Suppressor macrophage treated with lipopolysaccharide for 1 hour (primary cell): ENCODE measurements around the gene ST13.
"Not testable (repeated sequence)": the region's sequence is repeated elsewhere in the genome, so short reads cannot be mapped to it uniquely, and the experiment has no call there.

Source experiments
- DNase-seq, 3 donors: peaks; one replicate each; pipeline ENCODE4 v3.0.0-alpha.2; 2020 to 2022

The ST13 gene

GRCh38 chr22:40834619-40835018 is 21.8 kb downstream of the ST13 start:
- no peak for DNase-seq

- DNase-seq = no peak
Observed at GRCh38 chr22:40829131-40829530, 27.3 kb downstream of the ST13 start.

- DNase-seq = no peak
Observed at GRCh38 chr22:40826984-40827741, 29.3 kb downstream of the ST13 start.

DNA sequence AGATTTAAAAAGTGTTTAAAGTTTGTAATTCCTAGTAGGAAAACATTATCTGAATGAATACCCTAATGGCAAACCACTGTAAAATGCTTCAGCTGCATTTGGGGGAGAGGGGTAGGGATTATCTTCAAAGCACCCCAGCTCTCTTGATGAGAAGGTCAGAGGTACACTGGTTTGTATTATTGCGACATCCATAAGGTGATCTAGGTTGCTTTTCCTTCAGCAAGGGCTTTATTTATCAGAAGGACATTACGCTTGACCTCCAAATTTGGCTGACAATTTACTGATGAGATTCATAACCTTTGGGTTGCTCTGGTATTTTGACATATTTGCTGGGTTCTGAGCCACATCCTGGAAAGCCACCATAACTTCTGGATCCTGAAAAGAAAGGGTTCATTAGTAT is 30.1 kb downstream of the ST13 start:
- DNase-seq = not testable (repeated sequence)

- no peak for DNase-seq
Observed at GRCh38 chr22:40823426-40823825, 33.0 kb downstream of the ST13 start.

- DNase-seq = peak; percentile 14 to 42 (median 24)
Observed at GRCh38 chr22:40819599-40820140, 36.8 kb downstream of the ST13 start.

DNA sequence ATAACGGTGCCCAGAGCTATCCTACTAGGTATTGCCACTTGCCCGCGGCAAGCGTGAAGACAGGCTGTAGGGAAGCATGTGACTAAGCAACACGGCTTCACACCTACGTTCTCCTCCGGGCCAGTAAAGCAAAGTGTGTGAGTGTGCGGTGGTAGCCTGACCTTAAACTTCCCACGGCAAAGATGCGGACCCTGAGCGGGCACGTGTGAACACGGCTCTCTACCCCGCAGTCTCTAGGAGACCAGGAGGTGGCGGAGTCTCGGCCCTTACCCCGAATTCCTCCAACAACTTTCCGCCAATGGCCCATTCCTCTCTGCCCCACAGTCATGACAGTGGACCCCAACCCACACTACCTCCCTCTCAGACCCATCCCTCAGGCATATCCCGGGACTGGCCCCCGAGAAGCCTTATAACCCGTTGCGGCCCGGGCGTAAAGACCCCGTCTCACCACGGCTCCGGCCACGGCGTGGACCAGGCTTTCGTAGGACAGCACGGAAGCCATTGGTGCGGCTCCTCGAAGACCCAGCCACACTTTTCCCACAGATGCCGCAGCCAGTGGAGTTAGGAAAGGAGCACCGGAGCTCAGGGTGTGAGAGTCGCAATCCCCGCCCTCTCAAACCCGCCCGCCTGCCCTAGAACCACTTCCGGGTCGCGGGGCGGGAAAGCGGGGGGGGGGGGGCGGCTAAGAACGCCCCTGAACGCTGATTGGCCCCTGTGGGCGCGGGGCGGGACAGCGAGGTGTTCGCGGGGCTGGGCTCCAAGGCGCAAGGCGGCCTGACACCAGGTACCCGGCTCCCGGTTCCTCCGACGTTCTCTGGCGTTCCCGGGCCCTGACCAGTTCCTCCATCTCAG is 37.5 kb downstream of the ST13 start, which contains the start of gene SLC25A17:
TSS of gene SLC25A17 (minus strand) at position 600 of the 852 bp plus-strand sequence. CDS start at position 502, 98 bp downstream.
- peak; percentile 85 to 95 (median 92) for DNase-seq

DNA sequence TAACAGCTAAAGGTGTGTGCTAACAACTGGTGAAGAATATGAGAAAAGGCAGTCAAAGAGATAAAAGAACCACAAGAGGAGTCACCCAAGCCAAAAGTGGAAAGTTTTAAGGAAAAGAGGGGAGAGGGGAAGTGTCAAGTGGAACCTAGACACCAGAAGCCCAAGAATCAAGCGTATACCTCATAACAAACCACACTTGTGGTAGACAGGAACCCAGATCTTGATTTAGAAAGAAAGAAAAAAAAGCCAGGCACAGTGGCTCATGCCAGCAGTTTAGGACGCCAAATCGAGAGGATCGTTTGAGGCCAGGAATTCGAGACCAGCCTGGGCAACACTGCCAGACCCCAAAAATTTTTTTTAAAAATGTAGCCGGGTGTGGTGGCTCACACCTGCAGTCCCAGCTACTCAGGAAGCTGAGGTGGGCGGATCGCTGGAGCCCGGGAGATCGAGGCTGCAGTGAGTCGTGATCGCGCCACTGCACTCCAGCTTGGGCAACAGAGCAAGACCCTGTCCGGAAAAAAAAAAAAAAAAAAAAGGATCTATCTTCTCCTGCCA is 38.2 kb downstream of the ST13 start:
- DNase-seq = peak in 2 of 3 donors; percentile 2 to 5

DNA sequence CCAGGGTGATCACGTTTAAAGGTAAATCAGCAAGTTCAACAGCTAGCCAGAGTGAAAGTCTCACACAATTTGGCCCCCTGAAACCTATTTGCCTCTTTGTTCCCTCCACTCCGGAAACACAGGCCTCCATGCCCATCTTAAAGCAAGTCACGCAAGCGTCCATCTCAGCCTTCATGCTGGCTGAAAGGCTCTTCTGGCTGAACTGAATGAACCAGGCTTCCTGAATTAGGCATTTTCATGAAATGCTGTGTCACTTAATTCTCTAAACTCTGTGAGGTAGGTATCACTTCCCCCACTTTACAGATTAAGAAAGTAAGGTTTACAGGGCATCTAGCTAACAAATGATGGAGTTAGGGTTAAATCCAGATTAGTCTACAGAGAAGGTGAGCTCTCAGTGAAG is 38.7 kb downstream of the ST13 start:
- no peak for DNase-seq

DNA sequence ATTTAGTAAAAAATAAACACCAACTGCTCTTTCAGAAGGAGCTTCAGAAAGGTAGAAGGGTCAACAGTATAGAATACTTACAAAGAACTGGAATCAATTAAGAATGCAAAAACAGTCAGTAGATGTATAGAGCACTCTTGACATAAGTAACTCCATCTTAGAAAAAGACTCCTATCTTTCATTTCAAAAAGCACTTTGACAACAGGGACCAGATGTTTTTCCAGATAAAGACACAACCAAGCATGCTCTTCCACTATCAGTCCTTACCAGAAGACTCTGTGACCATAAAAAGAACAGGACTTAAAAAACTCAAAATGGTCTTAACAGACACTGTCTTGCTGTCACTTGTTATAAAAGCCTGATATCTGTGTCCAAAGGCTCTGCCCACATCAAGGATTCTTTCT is 42.5 kb downstream of the ST13 start:
- no peak for DNase-seq

- no peak for DNase-seq
Observed at GRCh38 chr22:40808018-40808841, 48.2 kb downstream of the ST13 start.

GRCh38 chr22:40806711-40807110 is 49.7 kb downstream of the ST13 start:
- DNase-seq = no peak

GRCh38 chr22:40805699-40806203 is 50.7 kb downstream of the ST13 start:
- DNase-seq = no peak

DNA sequence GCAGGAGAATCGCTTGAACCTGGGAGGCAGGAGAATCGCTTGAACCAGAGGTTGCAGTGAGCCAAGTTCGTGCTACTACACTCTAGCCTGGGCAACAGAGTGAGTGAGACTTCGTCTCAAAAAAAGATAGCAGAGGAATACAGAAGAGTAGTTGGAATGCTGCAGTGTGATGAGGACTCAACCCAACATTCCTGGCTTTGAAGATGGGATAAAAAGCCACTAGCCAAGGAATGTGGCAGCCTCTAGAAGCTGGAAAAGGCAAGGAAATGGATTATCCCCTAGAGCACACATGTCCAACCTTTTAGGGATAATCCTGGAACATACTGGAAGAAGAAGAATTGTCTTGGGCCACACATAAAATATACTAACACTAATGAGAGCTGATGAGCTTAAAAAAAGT is 51.2 kb downstream of the ST13 start:
- no peak for DNase-seq

GRCh38 chr22:40803321-40803720 is 53.1 kb downstream of the ST13 start:
- no peak for DNase-seq

DNA sequence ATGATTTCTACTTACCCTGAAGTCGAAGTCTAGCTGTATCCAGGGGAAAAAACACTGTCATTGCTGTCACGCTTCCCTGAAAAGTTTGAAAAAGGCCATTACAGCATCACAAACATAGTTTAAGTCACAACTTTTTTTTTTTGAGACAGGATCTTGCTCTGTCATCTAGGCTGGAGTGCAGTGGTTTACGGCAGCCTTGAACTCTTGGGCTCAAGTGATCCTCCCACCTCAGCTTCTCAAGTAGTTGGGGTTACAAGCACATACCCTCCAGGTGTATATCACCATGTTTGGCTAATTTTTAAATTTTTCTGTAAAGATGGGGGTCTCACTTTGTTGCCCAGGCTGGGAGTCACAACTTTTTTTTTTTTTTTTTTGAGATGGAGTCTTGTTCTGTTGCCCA is 57.4 kb downstream of the ST13 start:
- DNase-seq = no peak

GRCh38 chr22:40797427-40797826 is 59.0 kb downstream of the ST13 start:
- DNase-seq = peak in 1 of 3 donors; percentile 5

GRCh38 chr22:40792451-40792850 is 64.0 kb downstream of the ST13 start:
- DNase-seq = no peak

GRCh38 chr22:40791241-40791640 is 65.2 kb downstream of the ST13 start:
- DNase-seq = no peak

DNA sequence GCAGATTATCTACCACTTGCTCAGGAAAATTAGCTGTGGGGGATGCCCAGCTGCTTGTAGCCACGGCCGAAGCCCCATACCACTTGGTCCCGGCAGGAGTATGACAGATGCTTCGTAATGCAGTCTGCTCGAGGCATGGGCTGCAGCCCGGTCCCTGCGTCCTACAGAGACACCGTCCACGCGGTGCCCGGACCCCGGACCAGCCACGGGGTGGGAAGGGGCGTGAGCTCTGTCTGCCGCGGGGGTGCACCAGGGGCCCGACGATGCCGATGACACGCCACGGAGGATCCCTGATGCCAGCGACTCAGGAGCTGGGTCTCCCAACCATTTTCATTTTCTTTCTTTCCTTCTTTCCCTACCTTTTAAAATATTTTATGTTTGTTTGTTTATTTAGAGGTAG is 67.3 kb downstream of the ST13 start:
- no peak for DNase-seq

GRCh38 chr22:40782521-40782920 is 73.9 kb downstream of the ST13 start:
- no peak for DNase-seq

- DNase-seq = not testable (repeated sequence)
Observed at GRCh38 chr22:40781749-40782148, 74.7 kb downstream of the ST13 start.
